Measurements from ENCODE around the gene EGFL8. TPM values are rescaled to one million over a fixed set of nuclear protein-coding genes. Genes with fewer than 3 reads are reported as not detected.

Gene EGFL8
- total and polyA plus RNA-seq, 2 of the 8 experiments (the other 6 are each of a cell fraction or from before 2014, with no cell fraction given) = 5.0 to 9.2 TPM

GRCh38 chr6:32166411-32167061, 2.1 kb downstream of the EGFL8 start (continued):
- TF ChIP-seq CTCF (IDR thresholded peaks at IDR 0.05; ENCODE audit: control extremely low read depth in 1 of 3, insufficient read depth in 1 of 3, low read depth in 1 of 3, low read length in 3 of 3) = peak in 2 of 3 experiments; percentile 67 to 71; a peak in 3 of 4 replicates
- TF ChIP-seq POLR2AphosphoS5 (IDR thresholded peaks at IDR 0.05; ENCODE audit: low read depth, low read length) = peak; percentile 42; the same call in 1 of the 2 replicates

All from H1 (cell line).